AG04449 (cell line): ENCODE results near the gene BAIAP2L1.
A peak's percentile ranks its signal among the peaks of the same experiment; 100 is the strongest.

Experiments used
- CTCF ChIA-PET: fragments of 350-600 bp; formaldehyde crosslinking; extraction: SDS; loops from one replicate; lab custom pipeline; 2021; ENCODE audit warnings: antibody characterized with exemption; lab: Yijun Ruan, JAX
- POLR2A ChIA-PET: fragments of 400-600, 350-600 bp; formaldehyde crosslinking; extraction: SDS; loops from one replicate; lab custom pipeline; 2020; ENCODE audit warnings: antibody characterized with exemption, inconsistent platforms; lab: Yijun Ruan, JAX
- DNase-seq: peaks from one replicate; pipeline ENCODE4 v3.0.0-alpha.2; 2010; ENCODE audit warnings: low read depth, low spot score
- H3K4me3 ChIP-seq: 2 replicates; pipeline ENCODE4 v1.5.1; 2011; ENCODE audit warnings: low read depth, mild to moderate bottlenecking, control low read depth, low read length
- CTCF ChIP-seq: IDR thresholded peaks from one replicate; pipeline ENCODE4 v1.5.1; 2011; ENCODE audit warnings: mild to moderate bottlenecking, moderate library complexity, low read length, control low read depth, inconsistent platforms; ENCODE audit not compliant: insufficient read depth; ENCODE audit errors: missing control alignments

Gene BAIAP2L1

GRCh38 chr7:98286701-98287485, 114.0 kb downstream of the BAIAP2L1 start:
- DNase-seq: no peak
- TF ChIP-seq CTCF: no peak
- no peak overlapping the region for H3K4me3 ChIP-seq
- POLR2A ChIA-PET: interaction anchor here (1.1 kb wide), 2 partner anchors 7 to 9 kb away, joined by 3 read pairs; no protein-coding TSS in a partner anchor
- CTCF ChIA-PET: interaction anchor here (1.4 kb wide), 1 partner anchor 115 kb away, joined by 4 read pairs; no protein-coding TSS in a partner anchor

GRCh38 chr7:98286093-98286539, 114.8 kb downstream of the BAIAP2L1 start:
- no peak for TF ChIP-seq CTCF
- ChIA-PET CTCF (interaction anchor here (1.1 to 4.2 kb wide), 4 partner anchors 8 to 555 kb away, joined by 3 to 18 read pairs (median 8); partner anchors contain the start of gene BAIAP2L1), POLR2A (interaction anchor here (1.0 to 1.1 kb wide), 3 partner anchors 8 to 106 kb away, joined by 3 to 4 read pairs (median 3); no protein-coding TSS in a partner anchor)
- DNase-seq: no peak
- no peak overlapping the region; the same call in none of the 2 replicates for H3K4me3 ChIP-seq

- peak overlapping the region; percentile 3 for H3K4me3 ChIP-seq
- POLR2A ChIA-PET: interaction anchor here (0.6 to 1.1 kb wide), 5 partner anchors 9 to 1075 kb away, joined by 3 to 5 read pairs (median 3); no protein-coding TSS in a partner anchor
- no peak for TF ChIP-seq CTCF
- DNase-seq: no peak
- CTCF ChIA-PET: interaction anchor here (1.1 to 4.2 kb wide), 5 partner anchors 9 to 556 kb away, joined by 3 to 18 read pairs (median 3); partner anchors contain the start of gene BAIAP2L1
Measured at GRCh38 chr7:98285157-98286092, 115.5 kb downstream of the BAIAP2L1 start.

GRCh38 chr7:98284335-98285036, 116.4 kb downstream of the BAIAP2L1 start:
- CTCF ChIA-PET: interaction anchor here (1.2 to 4.2 kb wide), 5 partner anchors 10 to 134 kb away, joined by 3 to 18 read pairs (median 4); partner anchors contain the start of gene BAIAP2L1

GRCh38 chr7:98283887-98284222, 117.0 kb downstream of the BAIAP2L1 start:
- ChIA-PET POLR2A (no interaction called here), CTCF (interaction anchor here (1.5 to 4.2 kb wide), 2 partner anchors 11 to 117 kb away, joined by 4 to 18 read pairs; partner anchors contain the start of gene BAIAP2L1)
- no peak for DNase-seq
- TF ChIP-seq CTCF: no peak
- H3K4me3 ChIP-seq: peak overlapping the region; percentile 83

More at GRCh38 chr7:98284335-98285036, 116.4 kb downstream of the BAIAP2L1 start:
- peak; percentile 46 for DNase-seq
- no peak for TF ChIP-seq CTCF
- H3K4me3 ChIP-seq: peak overlapping the region; percentile 83
- POLR2A ChIA-PET: interaction anchor here (0.6 kb wide), 1 partner anchor 63 kb away, joined by 3 read pairs; no protein-coding TSS in a partner anchor
